K562 (cell line): ENCODE results near the gene FOXN3.

Source experiments
- EZH2 ChIP-seq: IDR thresholded peaks from 2 replicates; pipeline ENCODE4 v1.6.1; 2012; ENCODE audit warnings: low read depth, mild to moderate bottlenecking, inconsistent platforms, low read length, borderline replicate concordance
- FOXM1 ChIP-seq, 2 experiments: fragments of 450-650 bp in 1 of 2; sonication (generic) in 1 of 2; formaldehyde crosslinking in 1 of 2; IDR thresholded peaks; 2 replicates each; pipeline versions ENCODE4 v1.6.1 to v1.9.0; 2017 to 2022; ENCODE audit warnings: low read depth in 2 of 2, mild to moderate bottlenecking in 2 of 2, missing genetic modification reagents in 1 of 2, moderate library complexity in 1 of 2
- KAT8 ChIP-seq: fragments of 450-650 bp; IDR thresholded peaks from 2 replicates; pipeline ENCODE4 v1.6.1; 2016; ENCODE audit warnings: low read depth, mild to moderate bottlenecking
- TCF7L2 ChIP-seq: fragments of 150-350 bp; IDR thresholded peaks from 2 replicates; pipeline ENCODE4 v1.6.1; 2016; ENCODE audit warnings: low read depth, mild to moderate bottlenecking, low read length, moderate library complexity
- TF ChIP-seq, protein P1 (sequence below): sonication (generic); formaldehyde crosslinking; IDR thresholded peaks from 2 replicates; pipeline ENCODE4 v1.8.1; 2022; ENCODE audit warnings: missing genetic modification reagents
- TF ChIP-seq, protein P2 (sequence below): fragments of 450-650 bp; IDR thresholded peaks from 2 replicates; pipeline ENCODE4 v1.6.1; 2016; ENCODE audit warnings: antibody characterized with exemption

DNA sequence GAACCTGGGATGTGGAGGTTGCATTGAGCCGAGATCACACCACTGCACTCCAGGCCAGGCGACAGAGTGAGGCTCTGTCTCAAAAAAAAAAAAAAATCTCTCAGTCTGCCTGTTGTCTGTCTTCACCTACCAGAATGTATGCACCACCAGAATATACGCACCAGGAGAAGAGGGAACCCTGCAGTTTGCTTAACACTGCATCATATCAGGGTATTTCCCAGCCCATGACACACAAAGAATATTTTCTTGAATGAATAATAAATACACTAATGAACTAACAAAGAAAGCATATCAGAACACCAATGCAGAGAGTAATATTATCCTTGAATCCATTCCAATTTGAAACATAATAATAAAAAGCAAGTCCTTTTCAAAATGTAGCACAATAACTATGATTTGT lies 44.2 kb upstream of the FOXN3 start:
- TF ChIP-seq TCF7L2 (no peak), EZH2 (no peak), KAT8 (no peak), FOXM1 (IDR thresholded peaks at IDR 0.05; ENCODE audit: low read depth) (no peak), FOXM1 (CRISPR knock-in tag; IDR thresholded peaks at IDR 0.05; ENCODE audit: low read depth) (no peak)
- TF ChIP-seq, protein P1, sequence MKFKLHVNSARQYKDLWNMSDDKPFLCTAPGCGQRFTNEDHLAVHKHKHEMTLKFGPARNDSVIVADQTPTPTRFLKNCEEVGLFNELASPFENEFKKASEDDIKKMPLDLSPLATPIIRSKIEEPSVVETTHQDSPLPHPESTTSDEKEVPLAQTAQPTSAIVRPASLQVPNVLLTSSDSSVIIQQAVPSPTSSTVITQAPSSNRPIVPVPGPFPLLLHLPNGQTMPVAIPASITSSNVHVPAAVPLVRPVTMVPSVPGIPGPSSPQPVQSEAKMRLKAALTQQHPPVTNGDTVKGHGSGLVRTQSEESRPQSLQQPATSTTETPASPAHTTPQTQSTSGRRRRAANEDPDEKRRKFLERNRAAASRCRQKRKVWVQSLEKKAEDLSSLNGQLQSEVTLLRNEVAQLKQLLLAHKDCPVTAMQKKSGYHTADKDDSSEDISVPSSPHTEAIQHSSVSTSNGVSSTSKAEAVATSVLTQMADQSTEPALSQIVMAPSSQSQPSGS: no peak
- TF ChIP-seq, protein P2, sequence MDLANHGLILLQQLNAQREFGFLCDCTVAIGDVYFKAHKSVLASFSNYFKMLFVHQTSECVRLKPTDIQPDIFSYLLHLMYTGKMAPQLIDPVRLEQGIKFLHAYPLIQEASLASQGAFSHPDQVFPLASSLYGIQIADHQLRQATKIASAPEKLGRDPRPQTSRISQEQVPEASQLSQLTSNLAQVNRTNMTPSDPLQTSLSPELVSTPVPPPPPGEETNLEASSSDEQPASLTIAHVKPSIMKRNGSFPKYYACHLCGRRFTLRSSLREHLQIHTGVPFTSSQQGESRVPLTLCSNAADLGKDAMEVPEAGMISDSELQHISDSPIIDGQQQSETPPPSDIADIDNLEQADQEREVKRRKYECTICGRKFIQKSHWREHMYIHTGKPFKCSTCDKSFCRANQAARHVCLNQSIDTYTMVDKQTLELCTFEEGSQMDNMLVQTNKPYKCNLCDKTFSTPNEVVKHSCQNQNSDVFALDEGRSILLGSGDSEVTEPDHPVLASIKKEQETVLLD: no peak
